Esophagus muscularis mucosa (tissue), 3 donors: ENCODE measurements around the gene SLC8B1.

ENCODE experiments used
- POLR2AphosphoS5 ChIP-seq, 2 donors: sonication (generic); formaldehyde crosslinking; IDR thresholded peaks; one replicate each; pipeline ENCODE4 v1.6.1; 2017; ENCODE audit warnings: antibody characterized with exemption in 2 of 2
- TF ChIP-seq, protein P1 (sequence below), 3 experiments: fragments of 200-600 bp in 2 of 3; fragments of 450-650 bp in 1 of 3; sonication (generic) in 2 of 3; IDR thresholded peaks; one replicate each; pipeline ENCODE4 v1.5.1; 2017 to 2019; ENCODE audit warnings: antibody characterized with exemption in 3 of 3, mild to moderate bottlenecking in 2 of 3, moderate library complexity in 1 of 3

DNA sequence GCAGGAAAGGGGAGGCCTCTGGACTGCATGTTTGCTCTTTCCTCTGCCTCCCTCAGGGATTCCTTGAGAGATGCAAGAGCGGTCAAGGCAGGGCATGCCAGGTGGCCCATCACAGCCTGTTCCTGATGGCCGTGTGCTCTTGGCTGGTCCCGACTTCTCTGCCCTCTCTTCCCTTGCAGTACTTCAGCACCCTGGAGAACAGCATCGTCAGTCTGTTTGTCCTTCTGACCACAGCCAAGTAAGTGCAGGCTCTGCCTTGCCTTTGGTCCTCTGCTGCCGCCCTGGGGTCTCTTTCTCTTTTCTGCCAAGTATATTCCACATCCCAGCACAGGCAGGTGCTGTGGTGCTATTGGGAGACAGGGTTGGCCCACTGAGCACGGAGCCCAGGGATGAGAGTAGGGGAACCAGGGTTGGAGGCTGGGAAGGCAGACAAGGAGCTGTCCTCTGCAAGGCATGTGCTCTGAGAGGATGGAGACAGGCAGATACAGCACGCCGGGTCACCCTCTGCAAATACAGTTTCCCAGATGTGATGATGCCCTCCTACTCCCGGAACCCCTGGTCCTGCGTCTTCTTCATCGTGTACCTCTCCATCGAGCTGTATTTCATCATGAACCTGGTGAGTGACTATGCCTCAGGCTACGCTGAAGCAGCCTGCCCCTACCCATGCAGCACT, 61.7 kb downstream of the SLC8B1 start:
- TF ChIP-seq POLR2AphosphoS5 (IDR thresholded peaks at IDR 0.05): no peak
- TF ChIP-seq, protein P1, sequence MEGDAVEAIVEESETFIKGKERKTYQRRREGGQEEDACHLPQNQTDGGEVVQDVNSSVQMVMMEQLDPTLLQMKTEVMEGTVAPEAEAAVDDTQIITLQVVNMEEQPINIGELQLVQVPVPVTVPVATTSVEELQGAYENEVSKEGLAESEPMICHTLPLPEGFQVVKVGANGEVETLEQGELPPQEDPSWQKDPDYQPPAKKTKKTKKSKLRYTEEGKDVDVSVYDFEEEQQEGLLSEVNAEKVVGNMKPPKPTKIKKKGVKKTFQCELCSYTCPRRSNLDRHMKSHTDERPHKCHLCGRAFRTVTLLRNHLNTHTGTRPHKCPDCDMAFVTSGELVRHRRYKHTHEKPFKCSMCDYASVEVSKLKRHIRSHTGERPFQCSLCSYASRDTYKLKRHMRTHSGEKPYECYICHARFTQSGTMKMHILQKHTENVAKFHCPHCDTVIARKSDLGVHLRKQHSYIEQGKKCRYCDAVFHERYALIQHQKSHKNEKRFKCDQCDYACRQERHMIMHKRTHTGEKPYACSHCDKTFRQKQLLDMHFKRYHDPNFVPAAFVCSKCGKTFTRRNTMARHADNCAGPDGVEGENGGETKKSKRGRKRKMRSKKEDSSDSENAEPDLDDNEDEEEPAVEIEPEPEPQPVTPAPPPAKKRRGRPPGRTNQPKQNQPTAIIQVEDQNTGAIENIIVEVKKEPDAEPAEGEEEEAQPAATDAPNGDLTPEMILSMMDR (IDR thresholded peaks at IDR 0.05): no peak
